GM10248 (cell line): ENCODE data around the gene GFER.

ENCODE experiments used
- CTCF ChIA-PET: fragments of 300-600 bp; sonication (Branson Sonifier 250); formaldehyde crosslinking; extraction: SDS; loops from one replicate; lab custom pipeline; 2021; ENCODE audit warnings: antibody characterized with exemption; lab: Yijun Ruan, JAX
- POLR2A ChIA-PET: fragments of 350-650 bp; sonication (Branson Sonifier 250); formaldehyde crosslinking; extraction: SDS; loops from one replicate; lab custom pipeline; 2020; ENCODE audit warnings: antibody characterized with exemption; lab: Yijun Ruan, JAX
- DNase-seq: peaks from one replicate; pipeline ENCODE4 v3.0.0; 2012; ENCODE audit errors: extremely low spot score
- TF ChIP-seq, protein P1 (sequence below): IDR thresholded peaks from 2 replicates; pipeline ENCODE4 v1.5.1; 2012; ENCODE audit warnings: mild to moderate bottlenecking, low read depth; ENCODE audit errors: extremely low read depth, missing control alignments, control extremely low read depth

Gene GFER

DNA sequence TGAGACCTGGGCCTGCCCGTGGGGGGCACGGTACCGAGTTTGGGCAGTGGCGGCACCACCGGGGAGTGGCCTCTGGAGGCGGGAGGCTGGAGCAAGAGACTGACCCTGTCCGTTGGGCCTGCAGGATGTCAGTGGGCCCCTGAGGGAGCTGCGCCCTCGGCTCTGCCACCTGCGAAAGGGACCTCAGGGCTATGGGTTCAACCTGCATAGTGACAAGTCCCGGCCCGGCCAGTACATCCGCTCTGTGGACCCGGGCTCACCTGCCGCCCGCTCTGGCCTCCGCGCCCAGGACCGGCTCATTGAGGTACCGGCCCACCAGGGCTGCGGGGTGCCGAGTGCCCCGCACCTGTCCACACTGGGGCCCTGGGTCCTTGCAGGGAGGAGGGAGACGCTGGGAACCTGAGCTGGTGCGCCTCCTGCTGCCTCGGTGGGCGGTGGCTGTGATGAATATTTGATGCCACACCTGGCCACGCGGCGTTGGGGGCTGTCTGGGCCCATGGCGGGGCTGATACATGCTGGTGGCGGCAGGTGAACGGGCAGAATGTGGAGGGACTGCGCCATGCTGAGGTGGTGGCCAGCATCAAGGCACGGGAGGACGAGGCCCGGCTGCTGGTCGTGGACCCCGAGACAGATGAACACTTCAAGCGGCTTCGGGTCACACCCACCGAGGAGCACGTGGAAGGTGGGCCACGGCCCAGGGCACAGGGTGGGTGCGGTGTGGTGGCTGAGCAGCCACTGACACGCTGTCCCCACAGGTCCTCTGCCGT lies 52.4 kb downstream of the GFER start:
- TF ChIP-seq, protein P1, sequence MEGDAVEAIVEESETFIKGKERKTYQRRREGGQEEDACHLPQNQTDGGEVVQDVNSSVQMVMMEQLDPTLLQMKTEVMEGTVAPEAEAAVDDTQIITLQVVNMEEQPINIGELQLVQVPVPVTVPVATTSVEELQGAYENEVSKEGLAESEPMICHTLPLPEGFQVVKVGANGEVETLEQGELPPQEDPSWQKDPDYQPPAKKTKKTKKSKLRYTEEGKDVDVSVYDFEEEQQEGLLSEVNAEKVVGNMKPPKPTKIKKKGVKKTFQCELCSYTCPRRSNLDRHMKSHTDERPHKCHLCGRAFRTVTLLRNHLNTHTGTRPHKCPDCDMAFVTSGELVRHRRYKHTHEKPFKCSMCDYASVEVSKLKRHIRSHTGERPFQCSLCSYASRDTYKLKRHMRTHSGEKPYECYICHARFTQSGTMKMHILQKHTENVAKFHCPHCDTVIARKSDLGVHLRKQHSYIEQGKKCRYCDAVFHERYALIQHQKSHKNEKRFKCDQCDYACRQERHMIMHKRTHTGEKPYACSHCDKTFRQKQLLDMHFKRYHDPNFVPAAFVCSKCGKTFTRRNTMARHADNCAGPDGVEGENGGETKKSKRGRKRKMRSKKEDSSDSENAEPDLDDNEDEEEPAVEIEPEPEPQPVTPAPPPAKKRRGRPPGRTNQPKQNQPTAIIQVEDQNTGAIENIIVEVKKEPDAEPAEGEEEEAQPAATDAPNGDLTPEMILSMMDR = no peak
- POLR2A ChIA-PET = interaction anchor here (0.8 kb wide), 1 partner anchor 119 kb away, joined by 3 read pairs; the partner anchor contains the start of gene TRAF7
- CTCF ChIA-PET = interaction anchor here (1.4 kb wide), 1 partner anchor 12 kb away, joined by 3 read pairs; no protein-coding TSS in a partner anchor
- DNase-seq = no peak

DNA sequence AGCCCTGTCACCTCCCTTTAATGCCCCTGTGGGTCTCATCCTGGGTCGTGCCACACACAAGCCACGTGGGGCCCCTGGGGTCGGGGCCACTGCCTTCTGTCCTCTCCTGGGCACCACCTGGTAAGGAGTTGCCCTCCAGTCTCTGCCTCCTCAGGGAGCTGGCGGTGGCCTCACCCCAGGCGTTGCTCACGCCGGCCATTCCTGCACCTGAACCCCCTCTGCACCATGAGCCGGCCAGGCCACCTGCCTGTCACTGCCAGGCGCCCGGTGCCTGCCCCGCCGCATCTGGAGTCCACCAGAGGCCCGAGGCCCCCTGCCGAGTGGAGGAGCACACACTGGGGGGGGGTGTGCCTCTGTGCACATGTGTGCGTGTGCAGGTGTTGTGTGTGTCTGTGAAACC lies 53.1 kb downstream of the GFER start:
- ChIA-PET CTCF (no interaction called here), POLR2A (interaction anchor here (0.8 kb wide), 1 partner anchor 118 kb away, joined by 3 read pairs; the partner anchor contains the start of gene TRAF7)
- no peak for DNase-seq
- TF ChIP-seq, protein P1 = no peak
